H1 (cell line): ENCODE results near the gene SOCS6. TPM values are rescaled to one million over a fixed set of nuclear protein-coding genes. Genes with fewer than 3 reads are reported as not detected.

Source experiments
- HDAC6 ChIP-seq: IDR thresholded peaks from one replicate; pipeline ENCODE4 v1.7.1; 2012; ENCODE audit warnings: low read depth, mild to moderate bottlenecking, inconsistent platforms, low read length, moderate library complexity
- JUN ChIP-seq: IDR thresholded peaks from 2 replicates; pipeline ENCODE4 v1.6.1; 2011; ENCODE audit warnings: low read depth, mild to moderate bottlenecking, improper control_type of control experiment, low read length
- JUND ChIP-seq: IDR thresholded peaks from 2 replicates; pipeline ENCODE4 v1.6.1; 2011; ENCODE audit warnings: mild to moderate bottlenecking, improper control_type of control experiment, low read length
- RAD21 ChIP-seq, 2 experiments: IDR thresholded peaks in 1 of 2; conservative IDR thresholded peaks in 1 of 2; 2 replicates each; pipeline ENCODE4 v1.6.1; 2011; ENCODE audit warnings: low read depth in 2 of 2, low read length in 2 of 2, improper control_type of control experiment in 1 of 2, inconsistent platforms in 1 of 2, mild to moderate bottlenecking in 1 of 2, moderate library complexity in 1 of 2
- SP2 ChIP-seq: IDR thresholded peaks from 2 replicates; pipeline ENCODE4 v1.6.1; 2012; ENCODE audit warnings: mild to moderate bottlenecking, low read length, inconsistent platforms
- polyA plus RNA-seq, 7 experiments: library from polyadenylated mRNA; depleted of rRNA in 3 of 7; stranded (reverse) in 5 of 7; unstranded in 2 of 7; fragments of >200 nt in 5 of 7; fragments of 200-250 nt in 2 of 7; gene quantifications; 1 replicate in 5 of 7; 2 replicates in 1 of 7; 4 replicates in 1 of 7; pipeline versions ENCODE4 v1.2.1 to v1.2.3, GENCODE V29; 2011 to 2013; ENCODE audit warnings: missing spikeins in 2 of 7, mixed read lengths in 2 of 7
- total RNA-seq: library from RNA; stranded (reverse); fragmentation: NEBNext Ultra II Directional; extraction: Animal tissue kit (Norgen Biotek cat#: 25700); gene quantifications from 2 replicates; pipeline ENCODE4 v1.2.1, GENCODE V29; 2021

The SOCS6 gene
- total and polyA plus RNA-seq, 2 of the 8 experiments (the other 6 are each of a cell fraction or from before 2014, with no cell fraction given) = 9.1 to 22.9 TPM

DNA sequence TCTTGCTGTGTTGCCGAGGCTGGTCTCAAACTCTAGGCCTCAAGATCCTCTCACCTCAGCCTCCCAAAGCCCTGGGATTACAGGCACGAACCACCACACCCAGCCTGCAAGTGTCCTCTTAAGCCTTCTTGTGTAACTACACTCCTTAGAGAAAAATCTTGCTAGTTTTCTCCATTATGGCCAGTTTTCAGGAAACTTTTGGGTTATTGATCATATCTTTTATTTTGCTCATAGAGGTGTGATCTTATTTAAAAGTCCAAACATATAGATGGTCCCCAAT lies 2.4 kb downstream of the SOCS6 start (continued):
- no peak for TF ChIP-seq JUN
- no peak for TF ChIP-seq SP2
- no peak for TF ChIP-seq RAD21 (IDR thresholded peaks at IDR 0.05 in 1 of 2, conservative IDR thresholded peaks at IDR 0.05 in 1 of 2; ENCODE audit: low read depth in 2 of 2, low read length in 2 of 2)
- TF ChIP-seq HDAC6 = no peak
- no peak for TF ChIP-seq JUND
